ENCODE results near the gene APH1A. TPM values are rescaled to one million over a fixed set of nuclear protein-coding genes. Genes with fewer than 3 reads are reported as not detected.
A peak's percentile ranks its signal among the peaks of the same experiment; 100 is the strongest.

The APH1A gene
- total and polyA plus RNA-seq, 2 of the 13 experiments (the other 11 are each of a cell fraction or from before 2014, with no cell fraction given), result 114 to 130 TPM

DNA sequence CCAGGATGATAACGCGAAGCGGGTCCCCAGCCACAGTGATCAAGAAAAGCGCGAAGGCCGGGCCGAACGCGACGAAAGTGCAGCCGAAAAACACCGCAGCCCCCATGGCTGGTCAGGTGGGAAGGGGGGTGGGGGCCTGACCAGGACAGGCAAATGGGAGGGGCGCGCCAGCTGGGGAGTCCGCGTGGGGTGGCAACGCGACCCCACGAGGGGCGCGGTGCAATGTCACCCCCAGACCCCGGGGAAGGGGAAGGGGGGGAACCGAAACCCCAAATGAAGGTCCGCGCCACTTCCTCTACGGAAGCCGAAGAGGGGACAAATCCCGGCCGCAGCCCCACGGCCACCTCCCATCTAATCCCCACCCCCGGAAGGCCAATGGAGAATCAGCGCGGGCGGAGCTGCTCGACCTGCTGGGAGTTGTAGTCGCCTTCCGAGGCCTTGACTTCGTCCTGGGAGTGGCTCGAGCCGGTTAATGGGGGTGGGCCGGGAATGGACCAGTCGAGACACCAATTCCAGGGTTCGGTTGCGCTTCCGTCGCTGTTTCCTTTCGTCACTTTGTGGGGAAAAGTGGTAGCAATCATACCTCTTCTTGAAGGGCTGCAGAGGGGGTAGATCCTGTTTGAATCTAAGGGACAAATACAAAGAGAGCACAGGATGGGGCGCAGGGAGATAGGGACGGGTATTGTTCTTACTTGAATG, at the start of gene APH1A (continued):
- TF ChIP-seq ZNF138 (CRISPR knock-in tag; IDR thresholded peaks at IDR 0.05; ENCODE audit: low read depth) (no peak), NR1H2 (CRISPR knock-in tag; IDR thresholded peaks at IDR 0.05; ENCODE audit: borderline replicate concordance, low read depth) (no peak), ZBTB21 (CRISPR knock-in tag; IDR thresholded peaks at IDR 0.05) (no peak), KDM2A (CRISPR knock-in tag; IDR thresholded peaks at IDR 0.05; ENCODE audit: borderline replicate concordance, low read depth) (peak; percentile 82), ZNF781 (CRISPR knock-in tag; IDR thresholded peaks at IDR 0.05; ENCODE audit: borderline replicate concordance, not compliant biosample characterization) (no peak), SNAPC2 (CRISPR knock-in tag; IDR thresholded peaks at IDR 0.05) (no peak), PHF21A (CRISPR knock-in tag; IDR thresholded peaks at IDR 0.05) (0 out of 2 replicates have a peak, but pooled peaks have one; percentile 16), ZNF766 (CRISPR knock-in tag; IDR thresholded peaks at IDR 0.05; ENCODE audit: borderline replicate concordance) (no peak), LCORL (IDR thresholded peaks at IDR 0.05) (peak; percentile 40; the same call in 1 of the 2 replicates), LCORL (CRISPR knock-in tag; IDR thresholded peaks at IDR 0.05) (peak; percentile 76), KLF12 (CRISPR knock-in tag; IDR thresholded peaks at IDR 0.05; ENCODE audit: borderline replicate concordance) (peak; percentile 97; the same call in 1 of the 2 replicates), ZNF101 (CRISPR knock-in tag; IDR thresholded peaks at IDR 0.05; ENCODE audit: borderline replicate concordance, low read depth) (no peak), WIZ (CRISPR knock-in tag; IDR thresholded peaks at IDR 0.05) (no peak), PAWR (CRISPR knock-in tag; IDR thresholded peaks at IDR 0.05; ENCODE audit: borderline replicate concordance) (no peak), GTF3A (CRISPR knock-in tag; conservative IDR thresholded peaks at IDR 0.05) (no peak), DPF2 (CRISPR knock-in tag; IDR thresholded peaks at IDR 0.05; ENCODE audit: borderline replicate concordance, low read depth) (no peak), HNF4G (IDR thresholded peaks at IDR 0.05; ENCODE audit: borderline replicate concordance, low read depth, low read length) (peak; percentile 51; the same call in 1 of the 2 replicates), HNF4G (CRISPR knock-in tag; IDR thresholded peaks at IDR 0.05; ENCODE audit: borderline replicate concordance, low read depth) (no peak), ZNF776 (CRISPR knock-in tag; IDR thresholded peaks at IDR 0.05) (0 out of 2 replicates have a peak, but pooled peaks have one; percentile 20), NCOA5 (CRISPR knock-in tag; IDR thresholded peaks at IDR 0.05) (no peak), ZNF749 (CRISPR knock-in tag; IDR thresholded peaks at IDR 0.05; ENCODE audit: borderline replicate concordance) (0 out of 2 replicates have a peak, but pooled peaks have one; percentile 15), FIP1L1 (IDR thresholded peaks at IDR 0.05; ENCODE audit: borderline replicate concordance, insufficient read depth, low read depth, low read length) (no peak), ZNF296 (CRISPR knock-in tag; conservative IDR thresholded peaks at IDR 0.05) (no peak), ZNF790 (CRISPR knock-in tag; IDR thresholded peaks at IDR 0.05; ENCODE audit: borderline replicate concordance) (no peak), MBNL3 (CRISPR knock-in tag; conservative IDR thresholded peaks at IDR 0.05) (no peak), ERF (CRISPR knock-in tag; IDR thresholded peaks at IDR 0.05) (peak; percentile 63; the same call in 1 of the 2 replicates), FOXM1 (CRISPR knock-in tag; IDR thresholded peaks at IDR 0.05) (no peak)
- TF ChIP-seq, protein P1, sequence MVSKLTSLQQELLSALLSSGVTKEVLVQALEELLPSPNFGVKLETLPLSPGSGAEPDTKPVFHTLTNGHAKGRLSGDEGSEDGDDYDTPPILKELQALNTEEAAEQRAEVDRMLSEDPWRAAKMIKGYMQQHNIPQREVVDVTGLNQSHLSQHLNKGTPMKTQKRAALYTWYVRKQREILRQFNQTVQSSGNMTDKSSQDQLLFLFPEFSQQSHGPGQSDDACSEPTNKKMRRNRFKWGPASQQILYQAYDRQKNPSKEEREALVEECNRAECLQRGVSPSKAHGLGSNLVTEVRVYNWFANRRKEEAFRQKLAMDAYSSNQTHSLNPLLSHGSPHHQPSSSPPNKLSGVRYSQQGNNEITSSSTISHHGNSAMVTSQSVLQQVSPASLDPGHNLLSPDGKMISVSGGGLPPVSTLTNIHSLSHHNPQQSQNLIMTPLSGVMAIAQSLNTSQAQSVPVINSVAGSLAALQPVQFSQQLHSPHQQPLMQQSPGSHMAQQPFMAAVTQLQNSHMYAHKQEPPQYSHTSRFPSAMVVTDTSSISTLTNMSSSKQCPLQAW (CRISPR knock-in tag; IDR thresholded peaks at IDR 0.05), result peak; percentile 74; the same call in 1 of the 2 replicates
- TF ChIP-seq, protein P2, sequence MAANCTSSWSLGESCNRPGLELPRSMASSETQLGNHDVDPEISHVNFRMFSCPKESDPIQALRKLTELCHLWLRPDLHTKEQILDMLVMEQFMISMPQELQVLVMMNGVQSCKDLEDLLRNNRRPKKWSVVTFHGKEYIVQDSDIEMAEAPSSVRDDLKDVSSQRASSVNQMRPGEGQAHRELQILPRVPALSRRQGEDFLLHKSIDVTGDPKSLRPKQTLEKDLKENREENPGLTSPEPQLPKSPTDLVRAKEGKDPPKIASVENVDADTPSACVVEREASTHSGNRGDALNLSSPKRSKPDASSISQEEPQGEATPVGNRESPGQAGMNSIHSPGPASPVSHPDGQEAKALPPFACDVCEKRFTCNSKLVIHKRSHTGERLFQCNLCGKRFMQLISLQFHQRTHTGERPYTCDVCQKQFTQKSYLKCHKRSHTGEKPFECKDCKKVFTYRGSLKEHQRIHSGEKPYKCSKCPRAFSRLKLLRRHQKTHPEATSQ (CRISPR knock-in tag; IDR thresholded peaks at IDR 0.05; ENCODE audit: borderline replicate concordance), result no peak

All from HepG2 (cell line).